HG03439 (cell line): ENCODE measurements around the gene SMCO2.
"Not testable (repeated sequence)": the region's sequence is repeated elsewhere in the genome, so short reads cannot be mapped to it uniquely, and the experiment has no call there.

Experiments
- ATAC-seq: cut with Tn5 transposase; IDR thresholded peaks from one replicate; pipeline ENCODE4 v1.9.1; 2021; ENCODE audit warnings: mild to moderate bottlenecking, moderate library complexity; ENCODE audit not compliant: unreplicated experiment

Gene SMCO2

DNA sequence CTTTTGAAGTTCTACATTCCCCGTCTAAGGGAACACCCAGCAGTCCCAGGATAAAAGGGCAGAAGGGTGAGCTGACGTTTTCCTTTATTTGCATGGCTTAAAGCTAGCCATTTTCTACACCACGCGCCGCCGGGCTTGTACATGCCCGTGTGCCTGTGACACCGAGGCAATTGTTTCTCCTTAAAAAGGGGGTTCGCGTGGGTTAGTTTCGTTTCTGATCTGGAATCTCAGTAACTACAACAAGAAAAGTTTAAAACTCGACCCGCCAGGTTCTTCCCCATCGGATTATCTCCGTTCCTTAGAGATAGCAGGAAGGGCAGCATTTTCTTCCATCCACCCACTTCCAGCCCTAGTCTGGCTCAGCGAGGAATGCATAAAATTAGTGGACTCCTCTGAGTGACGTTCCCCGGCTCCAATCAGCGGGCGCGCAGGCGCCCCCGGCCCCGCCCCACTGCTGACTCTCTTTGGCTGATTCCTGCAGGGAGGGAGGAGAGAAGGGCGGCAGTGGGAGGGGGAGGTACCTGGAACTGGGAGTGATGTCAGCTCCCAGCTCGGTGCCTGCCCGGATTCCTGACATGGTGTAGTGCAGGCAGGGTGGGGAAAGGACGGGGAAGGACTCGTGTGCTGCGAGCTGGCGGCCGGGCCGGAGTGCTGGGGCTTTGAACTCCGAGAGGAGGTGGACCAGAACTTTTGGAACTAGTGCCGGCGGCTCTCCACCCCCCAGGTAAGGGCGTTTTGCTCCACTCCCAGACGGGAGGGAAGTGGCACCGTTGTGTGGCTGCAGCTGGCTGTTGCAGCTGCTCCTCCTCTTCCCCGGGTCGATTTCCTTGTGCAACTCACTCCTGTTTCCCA is 77.3 kb downstream of the SMCO2 start, which contains the start of gene PPFIBP1:
TSS of gene PPFIBP1 (plus strand) at position 565 of the 852 bp plus-strand sequence. CDS start 109,191 bp downstream, outside the sequence.
- peak; percentile 90 for ATAC-seq

DNA sequence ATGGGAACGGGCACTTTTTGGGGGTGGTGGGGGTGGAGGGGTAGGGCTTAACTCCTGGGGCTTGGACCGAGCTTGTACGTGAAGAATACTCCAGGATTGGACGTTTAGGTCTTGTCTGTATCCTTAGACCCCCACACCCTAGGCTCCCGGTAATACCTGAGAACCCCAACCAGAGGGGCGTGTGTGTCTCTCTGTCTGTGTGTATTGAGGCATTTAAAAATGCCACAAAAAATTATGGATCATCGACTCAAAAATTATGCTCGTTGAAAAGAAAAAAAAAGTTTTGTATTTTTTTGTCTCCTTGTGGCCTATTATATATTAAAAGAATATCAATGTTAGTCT is 77.9 kb downstream of the SMCO2 start:
- no peak for ATAC-seq

DNA sequence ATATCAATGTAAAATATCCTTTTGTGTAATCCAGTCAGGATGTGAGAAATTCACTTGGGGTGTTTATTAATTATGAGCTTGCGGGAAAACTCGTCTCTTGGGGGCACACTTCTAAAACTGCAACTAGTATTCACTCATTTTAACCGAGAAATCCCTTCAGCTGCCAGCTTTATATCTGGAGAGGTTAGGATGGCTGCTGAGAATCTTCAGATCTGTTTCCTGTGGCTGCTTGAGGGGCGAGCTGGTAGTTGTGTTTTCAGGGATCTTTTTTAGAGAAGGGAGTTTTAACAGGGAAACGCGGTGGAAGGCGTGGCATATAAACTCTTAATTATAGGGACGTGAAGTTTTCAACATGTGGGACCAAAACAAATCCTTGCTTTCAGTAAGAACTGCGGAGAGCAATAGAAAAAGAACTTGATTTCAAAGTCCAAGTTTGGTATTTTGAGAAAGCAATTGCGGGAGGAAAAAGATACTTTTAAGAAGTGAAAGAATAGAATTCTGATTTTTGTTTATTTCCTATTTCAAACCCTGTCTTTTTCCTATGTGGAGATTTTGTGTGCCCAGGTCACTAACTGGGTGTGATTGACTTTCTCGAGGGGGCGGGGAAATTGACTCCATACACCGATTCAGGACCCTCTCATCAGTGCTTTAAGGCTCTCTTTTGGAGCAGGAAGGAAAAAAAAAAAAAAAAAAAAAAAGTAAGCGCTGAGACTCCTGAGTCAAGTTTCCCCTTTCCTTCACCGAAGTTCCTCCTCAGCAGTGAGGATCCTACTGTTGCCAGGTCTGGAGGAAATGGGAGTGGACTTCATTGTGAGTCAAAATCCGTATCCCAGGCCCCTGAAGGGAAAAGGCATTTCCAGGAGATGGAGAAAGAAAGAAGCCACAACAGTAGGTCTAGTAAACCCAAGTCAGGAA is 78.6 kb downstream of the SMCO2 start:
- ATAC-seq = no peak

DNA sequence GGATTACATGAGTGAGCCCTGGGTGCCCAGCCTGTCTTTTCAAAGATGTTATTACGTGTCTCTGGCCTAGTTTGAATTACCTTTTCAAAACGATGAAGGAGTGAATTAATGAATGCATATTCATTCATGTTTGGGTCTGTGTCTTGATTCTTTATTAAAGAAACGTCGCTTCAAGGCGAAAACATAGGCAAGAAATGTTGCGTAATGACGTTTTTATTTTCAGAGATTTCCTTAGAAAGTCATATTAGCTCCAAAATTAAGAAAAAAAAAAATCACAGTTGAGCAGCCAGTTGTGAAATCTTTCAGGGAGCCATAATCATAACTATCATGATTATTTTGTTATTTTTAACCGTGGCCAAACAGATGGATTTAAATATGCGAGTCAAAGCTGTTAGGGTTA is 81.0 kb downstream of the SMCO2 start:
- no peak for ATAC-seq

DNA sequence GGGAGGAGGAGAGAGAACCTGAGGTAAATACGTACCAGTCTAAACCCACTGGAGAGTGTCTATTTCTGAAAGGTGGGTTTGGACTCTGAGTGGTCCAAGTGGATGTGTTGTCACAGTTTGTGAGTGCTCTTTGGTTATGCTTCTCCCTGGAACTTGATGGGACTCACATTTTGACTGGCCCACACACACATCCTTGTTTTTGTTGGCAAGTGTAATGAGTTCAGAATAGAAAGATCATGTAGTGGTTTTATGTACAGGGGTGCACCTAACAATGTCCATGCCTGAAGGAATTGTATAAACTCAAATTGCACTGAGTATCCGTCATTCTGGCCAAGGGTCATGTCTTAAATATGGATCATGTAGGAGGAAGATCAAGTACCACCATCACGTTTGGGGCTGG is 82.3 kb downstream of the SMCO2 start:
- ATAC-seq = no peak

DNA sequence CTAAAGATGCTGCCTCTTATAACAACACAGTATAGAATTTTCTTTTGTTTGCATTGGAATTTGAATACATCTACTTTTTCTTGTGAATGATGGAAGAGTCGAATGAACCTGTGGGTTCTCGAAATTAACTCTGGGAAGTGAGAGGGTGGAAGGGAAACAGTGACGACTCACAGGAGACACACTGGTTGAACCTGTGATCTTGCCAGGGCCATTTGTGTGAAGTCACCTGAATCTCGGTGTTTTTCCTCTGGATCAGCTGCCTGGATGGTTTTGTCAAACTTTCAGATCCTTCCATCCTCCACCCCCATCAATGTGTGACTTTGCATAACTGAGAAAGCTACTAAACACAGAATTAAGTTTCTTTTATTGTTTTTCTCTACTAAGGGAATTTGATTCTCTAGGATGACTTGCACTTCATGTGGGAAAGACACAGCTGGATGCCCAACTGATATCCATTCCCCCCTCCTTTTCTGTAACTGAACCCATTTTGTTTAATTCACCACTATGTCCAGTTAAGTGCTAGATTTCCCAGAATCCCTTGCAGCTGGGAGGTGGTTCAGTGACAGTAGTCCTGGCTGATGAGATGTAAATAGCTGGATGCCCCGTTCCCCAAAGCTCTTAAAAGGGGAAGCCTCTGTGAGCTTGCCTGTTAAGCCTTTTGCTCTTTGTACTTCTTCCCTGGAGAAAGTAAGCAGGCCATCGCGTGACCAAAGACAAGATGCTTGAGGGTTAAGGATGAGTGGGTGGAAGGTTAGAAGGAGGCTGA is 83.8 kb downstream of the SMCO2 start:
- ATAC-seq = no peak

DNA sequence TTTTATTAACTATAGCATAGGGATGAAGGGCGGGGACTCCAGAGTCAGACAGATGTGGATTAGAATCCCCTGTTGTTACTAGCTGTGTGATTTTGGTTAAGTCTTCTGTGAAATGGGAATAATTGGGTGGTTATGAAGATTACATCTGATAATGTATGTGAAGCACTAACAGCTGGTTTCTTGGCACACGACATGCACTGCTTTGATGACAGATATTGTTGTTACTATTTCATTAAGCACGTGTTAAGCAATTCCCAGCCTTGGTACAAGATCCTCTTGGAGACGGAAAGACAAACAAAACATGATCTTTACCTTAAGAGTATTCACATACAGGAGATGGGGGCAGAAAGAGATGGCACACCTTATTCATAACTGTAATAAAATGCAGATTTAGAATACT is 85.4 kb downstream of the SMCO2 start:
- ATAC-seq = no peak

DNA sequence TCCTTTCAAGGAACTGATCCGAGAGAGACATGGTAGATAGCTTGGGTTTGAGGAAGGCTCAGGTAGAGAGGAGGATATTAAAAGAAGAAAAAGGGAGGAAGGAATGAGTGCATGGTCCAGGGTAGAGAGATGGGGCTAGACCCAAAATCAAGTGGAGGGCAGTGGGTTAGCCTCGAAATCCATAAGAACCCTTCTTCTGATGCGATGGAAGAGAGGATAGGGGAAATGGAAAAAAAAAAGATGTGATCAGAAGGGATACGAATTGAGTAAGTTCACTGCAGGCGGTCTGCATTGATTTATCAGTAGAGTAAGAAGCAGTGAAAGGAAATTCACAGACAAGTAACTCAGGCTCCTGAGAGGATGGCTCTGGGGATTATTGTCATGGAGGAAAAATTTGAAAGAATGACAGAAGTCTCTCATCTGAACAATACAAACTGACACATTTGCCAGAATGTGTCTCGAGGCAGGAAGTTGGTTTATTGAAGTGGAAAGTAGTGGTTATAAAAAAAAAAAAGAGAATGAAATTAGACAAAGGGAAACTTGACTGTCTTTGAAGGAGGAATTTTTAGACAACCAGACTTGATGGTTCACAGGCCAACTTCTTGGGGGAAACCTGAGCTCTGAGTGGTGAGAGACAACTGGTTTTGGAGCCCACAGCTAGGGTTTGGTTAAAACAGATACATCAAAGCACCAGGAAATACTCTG is 87.7 kb downstream of the SMCO2 start:
- ATAC-seq = no peak

DNA sequence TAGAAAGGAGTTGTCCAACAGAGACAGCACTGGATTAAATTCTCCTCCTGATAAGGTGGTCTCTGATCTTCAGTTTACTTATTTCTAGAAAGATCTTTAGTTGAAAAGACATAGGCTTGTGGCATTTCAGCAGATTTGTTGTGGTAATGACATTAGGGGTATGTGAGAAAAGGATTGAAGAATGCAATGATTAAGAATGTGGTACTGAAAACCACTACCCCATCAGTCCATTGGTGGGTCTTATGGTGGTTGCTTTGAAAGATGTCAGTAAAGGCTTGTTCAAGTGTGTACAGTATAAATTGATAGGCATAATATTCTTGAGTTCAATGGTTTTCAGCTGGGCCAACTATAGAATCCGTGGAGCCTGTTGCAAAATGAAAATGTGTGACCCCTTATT is 88.2 kb downstream of the SMCO2 start:
- ATAC-seq = no peak

DNA sequence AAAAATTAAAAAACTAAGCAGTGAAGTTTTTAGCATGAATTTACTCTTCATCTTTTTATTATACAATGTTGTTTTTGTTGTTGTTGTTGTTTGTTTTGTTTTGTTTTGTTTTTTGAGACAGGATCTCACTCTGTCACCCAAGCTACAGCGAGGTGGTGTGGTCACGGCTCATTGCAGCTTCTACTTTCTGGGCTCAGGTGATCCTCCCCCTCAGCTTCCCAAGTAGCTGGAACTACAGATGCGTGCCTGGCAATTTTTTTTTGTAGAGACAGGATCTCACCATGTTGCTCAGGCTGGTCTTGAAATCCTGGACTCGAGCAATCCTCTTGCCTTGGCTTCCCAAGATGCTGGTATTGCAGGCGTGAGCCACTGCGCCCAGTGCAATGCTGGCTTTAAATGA is 88.8 kb downstream of the SMCO2 start:
- ATAC-seq = no peak

DNA sequence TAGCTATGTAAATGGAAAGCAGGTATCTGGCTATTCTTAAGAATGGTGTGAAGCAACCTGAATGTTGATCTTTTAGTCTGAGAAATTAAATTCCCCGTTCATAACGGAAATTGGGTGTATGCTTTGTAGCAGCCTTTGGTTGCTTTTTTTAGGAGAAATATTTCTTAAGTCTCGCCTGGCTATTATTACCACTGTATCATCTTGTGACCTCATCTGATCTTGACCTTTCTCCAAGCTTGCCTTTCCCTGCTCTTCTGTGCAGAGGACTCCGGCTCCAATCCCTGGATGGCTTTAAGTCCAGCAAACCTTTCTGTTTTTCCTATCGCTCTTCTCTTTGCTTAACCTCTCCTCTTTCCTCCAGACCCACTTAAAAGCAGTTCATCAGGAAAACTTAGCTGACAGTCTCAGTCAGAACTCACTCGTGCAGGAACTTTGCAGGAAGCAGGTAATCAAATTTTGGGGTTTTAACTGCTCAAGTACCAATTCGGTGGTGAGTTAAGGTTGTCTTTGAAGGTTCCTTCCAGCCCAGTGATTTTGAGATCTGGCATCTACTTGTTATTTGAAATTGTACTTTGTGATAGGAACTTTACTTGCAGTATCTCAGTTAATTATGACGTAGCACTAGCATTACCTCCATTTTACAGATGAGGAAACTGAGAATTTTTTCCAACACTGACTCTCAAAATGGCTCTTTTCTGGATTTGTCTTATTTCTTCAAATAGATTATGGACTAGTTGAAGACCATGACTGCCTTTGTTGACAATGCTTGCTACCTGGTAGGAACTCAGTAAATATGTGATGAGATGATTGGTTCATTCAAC is 91.5 kb downstream of the SMCO2 start:
- no peak for ATAC-seq

DNA sequence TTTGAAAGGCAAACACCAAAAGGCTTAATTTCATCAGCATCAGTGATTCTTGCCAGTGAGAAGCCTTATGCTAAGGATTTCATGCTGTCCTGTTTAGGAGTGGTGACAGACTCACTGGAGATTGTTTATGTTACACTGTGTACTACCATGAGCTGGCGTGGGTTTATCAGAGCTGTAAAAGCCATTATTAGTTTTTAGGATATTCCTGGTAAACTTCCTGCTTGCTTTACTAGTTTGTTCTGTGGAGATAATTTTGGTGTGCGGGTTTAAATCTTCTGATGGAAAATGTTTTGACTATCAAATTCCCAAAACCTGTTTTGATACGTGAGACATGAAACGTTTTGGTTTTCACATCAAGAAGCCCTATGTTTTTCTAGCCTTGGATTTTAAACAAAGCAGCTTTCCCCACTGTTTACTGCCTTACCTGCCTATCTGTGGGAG is 92.7 kb downstream of the SMCO2 start:
- ATAC-seq = no peak

DNA sequence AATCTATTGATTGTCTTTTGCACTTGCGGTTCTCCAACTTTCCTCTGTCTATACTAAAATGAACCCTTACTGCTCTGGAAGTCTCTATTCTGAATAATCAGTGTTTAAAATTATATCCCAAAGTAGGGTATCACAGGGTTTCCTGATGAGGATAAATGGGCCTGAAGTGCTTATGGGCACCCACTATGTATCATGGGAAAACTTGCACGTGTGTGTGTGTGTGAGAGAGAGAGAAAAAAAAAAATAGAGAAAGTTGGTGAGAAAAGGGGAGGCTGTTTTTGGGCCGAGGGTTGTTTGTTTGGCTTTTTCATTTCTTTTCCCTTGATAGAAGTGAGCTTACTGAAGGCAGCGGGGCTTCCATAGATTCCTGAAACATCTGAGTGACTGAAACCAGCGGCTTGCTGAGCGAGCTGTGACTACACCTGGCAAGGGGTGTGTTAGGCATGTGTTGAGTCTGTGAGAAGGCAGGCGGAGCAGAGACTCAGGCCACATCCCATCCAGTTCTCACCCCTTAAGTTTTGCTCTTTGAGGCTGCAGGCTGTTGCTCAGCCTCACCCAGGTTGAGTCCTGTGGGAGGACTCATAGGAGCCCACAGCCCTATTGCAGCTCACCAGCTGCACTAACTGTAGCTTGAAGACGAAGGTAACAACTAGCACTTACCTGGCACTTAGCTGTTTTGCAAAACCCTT is 94.6 kb downstream of the SMCO2 start:
- no peak for ATAC-seq

DNA sequence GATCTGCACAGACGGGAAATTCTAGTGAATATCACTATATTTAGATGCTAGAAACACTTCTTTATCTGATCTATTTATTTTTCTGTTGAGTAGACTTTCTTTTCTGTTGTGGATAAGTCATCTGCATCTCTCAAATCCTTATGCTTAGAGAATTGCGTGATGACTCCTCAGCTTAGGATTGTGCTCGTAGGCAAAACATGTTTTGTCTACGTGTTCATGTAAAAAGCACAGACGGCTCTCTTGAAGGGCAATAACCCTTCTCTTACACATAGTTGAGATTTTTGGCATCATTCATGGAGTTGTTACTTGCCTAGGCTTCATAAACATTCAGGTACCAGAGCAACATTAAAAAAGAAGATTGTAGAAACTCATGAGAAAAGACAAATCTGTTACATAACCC is 96.1 kb downstream of the SMCO2 start:
- no peak for ATAC-seq

DNA sequence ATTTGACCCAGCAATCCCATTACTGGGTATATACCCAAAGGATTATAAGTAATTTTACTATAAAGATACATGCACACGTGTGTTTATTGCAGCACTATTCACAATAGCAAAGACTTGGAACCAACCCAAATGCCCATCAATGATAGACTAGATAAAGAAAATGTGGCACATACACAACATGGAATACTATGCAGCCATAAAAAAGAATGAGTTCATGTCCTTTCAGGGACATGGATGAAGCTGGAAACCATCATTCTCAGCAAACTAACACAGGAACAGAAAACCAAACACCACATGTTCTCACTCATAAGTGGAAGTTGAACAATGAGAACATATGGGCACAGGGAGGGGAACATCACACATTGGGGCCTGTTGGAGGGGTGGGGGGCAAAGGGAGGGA is 98.3 kb downstream of the SMCO2 start:
- ATAC-seq = not testable (repeated sequence)

DNA sequence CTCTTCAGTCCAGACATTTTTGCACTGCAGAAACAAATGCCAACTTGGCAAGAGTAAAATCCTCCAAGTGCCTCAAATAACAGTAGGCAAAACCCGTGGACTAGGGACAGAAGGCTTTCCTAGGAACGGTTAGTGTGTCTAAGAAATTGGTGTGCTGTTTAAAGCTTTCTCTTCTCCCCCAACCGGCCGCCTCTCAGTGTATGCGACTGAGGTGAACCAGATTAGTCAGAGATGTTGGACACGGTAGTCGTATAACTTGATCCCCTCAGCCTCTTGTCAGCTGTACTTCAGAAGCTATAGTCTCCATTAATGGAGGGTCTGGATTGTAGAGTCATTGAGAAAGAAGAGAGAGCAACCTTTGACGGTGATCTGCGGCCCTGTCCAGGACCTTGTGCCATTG is 99.1 kb downstream of the SMCO2 start:
- no peak for ATAC-seq

DNA sequence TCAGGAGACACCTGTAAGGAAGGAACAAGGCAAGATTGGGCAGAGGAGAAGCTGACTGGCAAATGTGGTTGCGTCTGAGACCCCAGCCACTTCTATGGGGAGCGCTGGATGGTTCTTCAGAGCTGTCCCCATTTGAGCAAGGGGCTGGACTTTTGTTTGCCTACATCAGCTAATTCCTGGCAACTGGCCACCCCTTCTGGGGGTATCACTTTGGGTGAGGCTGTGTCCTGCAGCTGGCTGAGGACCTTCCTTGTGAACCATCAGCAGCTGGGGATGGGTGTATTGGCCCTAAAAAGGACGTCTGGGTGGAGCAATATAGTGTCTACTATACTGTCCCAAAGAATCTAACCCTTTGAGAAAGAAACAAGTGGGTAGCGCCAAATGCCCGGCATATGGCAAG is 101.1 kb downstream of the SMCO2 start:
- no peak for ATAC-seq

DNA sequence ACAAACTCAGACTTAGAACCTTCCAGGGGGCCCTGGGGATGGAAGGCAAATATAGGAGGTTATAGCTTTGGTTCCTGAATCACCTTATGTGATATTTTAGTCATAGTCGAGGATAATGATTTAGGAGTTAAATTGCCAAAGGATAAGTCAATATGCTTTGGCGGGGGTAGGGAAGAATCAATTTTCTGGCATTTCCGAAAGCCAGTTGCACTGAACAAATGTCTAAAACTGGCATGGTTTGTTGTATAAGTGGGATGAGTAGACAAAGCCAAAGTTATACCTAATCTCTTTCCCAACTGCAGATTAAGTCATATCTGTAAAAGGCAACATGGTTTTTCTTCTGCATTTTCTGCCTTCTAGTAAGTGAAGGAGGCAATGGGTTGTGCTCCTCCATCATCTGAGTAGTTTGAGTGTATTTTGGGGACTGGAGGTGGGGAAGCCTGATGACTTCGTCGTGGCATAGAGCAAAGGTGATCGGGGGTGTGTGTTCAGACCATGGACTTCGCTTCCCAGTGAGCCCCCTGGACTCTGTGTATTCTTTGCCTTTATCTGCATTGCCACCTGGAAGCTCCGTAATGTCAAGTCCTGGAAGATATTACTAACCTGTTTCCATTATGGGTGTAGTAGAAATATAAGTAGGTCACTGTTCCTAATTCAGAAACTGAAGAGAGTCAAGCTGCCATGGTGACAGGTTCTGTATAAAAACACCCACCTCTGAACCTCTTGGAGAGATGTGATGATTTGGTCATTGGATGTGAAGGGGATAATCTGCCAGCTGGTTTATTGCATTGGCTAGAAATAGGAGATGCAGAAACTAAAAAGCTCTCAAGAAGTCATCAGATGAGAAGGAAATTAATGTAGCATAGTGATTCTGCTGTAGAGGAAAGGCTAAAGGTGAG is 102.0 kb downstream of the SMCO2 start:
- ATAC-seq = no peak
